HG03039 (cell line): ENCODE measurements around the gene PAFAH1B2.
"Not testable (repeated sequence)": the region's sequence is repeated elsewhere in the genome, so short reads cannot be mapped to it uniquely, and the experiment has no call there.

Experiments used
- ATAC-seq: cut with Tn5 transposase; IDR thresholded peaks from one replicate; pipeline ENCODE4 v1.9.1; 2021; ENCODE audit warnings: mild to moderate bottlenecking, moderate library complexity; ENCODE audit not compliant: unreplicated experiment

Gene PAFAH1B2

DNA sequence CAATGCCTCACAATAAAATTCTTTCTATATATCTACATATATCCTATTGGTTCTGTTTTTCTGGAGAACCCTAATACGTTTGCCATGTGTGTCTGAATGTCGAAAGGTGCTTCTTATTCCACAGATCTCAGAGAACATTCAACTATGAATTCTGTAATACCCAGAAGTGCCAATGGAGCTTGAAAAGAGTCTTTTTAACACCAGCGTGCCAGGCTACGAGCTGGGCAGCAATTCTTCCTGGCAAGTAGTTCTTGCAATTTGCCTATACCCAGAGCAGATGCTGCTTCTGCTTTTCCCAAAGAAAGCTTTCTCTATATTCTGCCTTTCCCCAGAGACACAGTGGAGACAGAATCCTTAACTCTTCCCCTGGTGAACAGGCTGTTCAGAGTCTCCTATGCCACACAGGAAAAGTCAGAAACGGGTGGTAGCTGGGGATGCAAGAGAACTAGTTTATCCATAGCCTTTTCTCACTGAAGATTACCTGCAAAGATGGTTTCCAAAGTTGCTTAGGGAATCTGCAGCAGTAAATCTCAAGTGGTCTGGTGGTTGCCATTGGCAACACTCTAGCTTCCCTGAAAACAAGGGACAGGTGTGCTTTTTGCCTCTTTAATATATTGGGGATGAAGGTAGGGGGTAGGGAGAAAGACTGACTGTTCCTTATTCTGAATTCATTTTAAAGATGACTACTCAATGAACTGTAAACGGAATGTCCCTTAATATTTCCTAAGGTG lies 16.8 kb upstream of the PAFAH1B2 start:
- ATAC-seq, result no peak

DNA sequence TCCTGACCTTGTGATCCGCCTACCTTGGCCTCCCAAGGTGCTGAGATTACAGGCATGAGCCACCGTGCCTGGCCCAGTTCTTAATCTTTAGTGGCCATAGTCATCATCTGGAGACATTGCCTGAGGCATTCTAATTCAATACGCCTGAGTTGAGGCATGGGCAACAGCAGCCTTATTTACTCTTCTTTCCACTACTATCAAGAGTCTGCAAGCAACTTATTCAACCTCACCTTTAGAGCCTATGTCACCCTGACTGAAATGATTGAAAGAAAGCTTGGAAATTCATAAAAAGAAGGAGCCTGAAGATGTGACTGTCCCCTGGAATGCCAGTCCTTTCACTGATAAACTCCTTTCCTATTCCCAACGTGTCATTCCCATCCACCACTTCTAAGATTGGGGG lies 15.8 kb upstream of the PAFAH1B2 start:
- no peak for ATAC-seq

DNA sequence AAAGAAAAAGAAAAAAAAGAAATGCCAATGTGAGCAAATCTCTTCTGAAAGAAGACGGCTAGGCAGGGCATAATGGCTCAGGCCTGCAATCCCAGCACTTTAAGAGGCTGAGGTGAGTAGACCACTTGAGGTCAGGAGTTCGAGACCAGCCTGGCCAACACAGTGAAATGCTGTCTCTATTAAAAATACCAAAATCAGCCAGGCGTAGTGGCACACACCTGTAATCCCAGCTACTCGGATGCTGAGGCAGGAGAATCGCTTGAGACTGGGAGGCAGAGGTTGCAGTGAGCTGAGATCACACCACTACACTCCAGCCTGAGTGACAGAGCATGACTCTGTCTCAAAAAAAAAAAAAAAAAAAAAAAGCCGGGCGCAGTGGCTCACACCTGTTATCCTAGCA lies 13.7 kb upstream of the PAFAH1B2 start:
- ATAC-seq, result not testable (repeated sequence)

DNA sequence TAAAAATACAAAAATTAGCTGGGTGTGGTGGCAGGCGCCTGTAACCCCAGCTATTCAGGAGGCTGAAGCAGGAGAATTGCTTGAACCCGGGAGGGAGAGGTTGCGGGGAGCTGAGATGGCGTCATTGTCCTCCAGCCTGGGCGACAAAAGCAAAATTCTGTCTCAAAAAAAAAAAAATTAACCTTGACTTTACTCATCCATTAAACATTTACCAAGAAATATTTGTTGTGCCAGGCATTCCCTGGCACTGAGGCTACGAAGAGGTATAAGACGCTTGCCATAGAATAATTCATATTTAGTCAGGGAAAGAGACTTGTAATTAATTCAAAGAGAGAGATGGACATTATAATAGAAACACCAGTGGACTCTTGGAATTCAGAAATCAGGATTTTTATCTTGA lies 13.2 kb upstream of the PAFAH1B2 start:
- ATAC-seq, result no peak

DNA sequence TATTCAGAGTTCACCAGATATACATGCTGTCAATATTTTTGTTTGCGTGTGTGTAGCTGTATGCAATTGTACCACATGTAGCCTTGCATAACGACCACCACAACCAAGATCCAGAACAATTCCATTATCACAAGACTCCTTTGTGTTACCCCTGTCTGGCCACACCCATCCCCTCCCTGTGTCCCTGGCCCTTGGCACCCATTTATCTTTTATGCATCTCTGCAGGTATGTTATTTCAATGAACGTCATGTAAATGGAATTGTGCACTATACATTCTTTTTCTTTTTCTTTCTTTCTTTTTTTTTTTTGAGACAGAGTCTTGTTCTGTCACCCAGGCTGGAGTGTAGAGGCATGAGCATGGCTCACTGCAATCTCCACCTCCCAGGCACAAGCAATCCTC lies 9.7 kb upstream of the PAFAH1B2 start:
- ATAC-seq, result no peak

DNA sequence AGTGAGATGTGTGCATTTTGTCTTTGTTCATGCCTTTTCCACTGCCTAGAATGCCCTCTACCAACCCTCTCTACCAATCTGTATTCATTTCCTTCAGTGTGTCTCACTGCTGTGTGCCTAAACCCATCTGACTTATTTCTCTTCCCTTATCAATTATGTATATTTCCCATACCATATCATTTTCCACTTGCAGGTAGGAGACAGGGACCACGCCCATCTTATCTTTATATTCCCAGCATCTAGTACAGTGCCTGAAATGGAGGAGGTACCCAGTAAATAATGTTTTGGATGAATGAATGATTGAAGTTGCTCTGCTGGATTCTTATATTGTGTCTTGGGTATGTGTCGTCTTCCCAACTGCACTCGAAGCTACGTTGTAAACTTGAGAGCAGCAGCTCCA lies 9.1 kb upstream of the PAFAH1B2 start:
- ATAC-seq, result not testable (repeated sequence)

DNA sequence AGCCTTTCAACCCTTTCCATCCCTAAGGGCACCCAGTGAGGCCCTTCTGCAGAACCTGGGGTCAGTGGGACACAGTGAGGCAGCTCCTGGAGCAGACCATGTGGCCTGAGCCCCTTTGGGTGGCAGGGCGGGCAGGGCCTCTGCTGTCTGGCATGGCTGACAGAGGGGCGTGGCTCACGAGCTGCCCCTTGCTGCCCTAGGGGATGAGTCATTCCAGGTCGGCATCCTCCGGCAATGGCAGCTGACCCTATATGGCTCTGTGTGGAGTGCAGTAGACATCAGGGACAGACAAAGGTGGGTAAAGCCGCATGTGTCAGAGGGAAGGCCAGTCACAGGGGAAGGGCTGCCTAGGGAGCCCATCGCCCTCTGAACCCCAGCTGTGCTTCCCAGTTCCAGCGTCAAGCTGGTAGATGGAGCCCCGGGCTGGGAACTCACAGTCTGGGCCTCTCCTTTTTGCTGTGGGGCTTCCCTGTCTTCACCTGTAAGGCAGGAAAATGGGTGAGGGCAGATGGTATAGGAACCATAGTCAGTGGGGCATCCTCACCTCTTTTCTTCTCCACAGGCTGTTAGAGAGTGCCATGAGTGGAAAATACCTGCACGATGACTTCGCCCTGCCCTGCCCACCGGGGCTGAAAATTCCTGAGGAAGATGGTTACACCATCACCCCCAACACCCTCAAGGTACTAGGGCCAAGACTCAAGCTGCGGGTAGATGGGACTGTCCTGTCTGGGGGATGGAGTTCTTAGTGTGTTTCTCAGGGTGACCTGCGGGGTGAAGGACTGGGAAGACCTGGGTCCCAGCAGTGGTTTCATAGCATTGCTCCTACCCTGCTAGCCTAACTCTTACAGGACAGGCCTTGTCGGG lies 6.6 kb upstream of the PAFAH1B2 start:
- not testable (repeated sequence) for ATAC-seq

DNA sequence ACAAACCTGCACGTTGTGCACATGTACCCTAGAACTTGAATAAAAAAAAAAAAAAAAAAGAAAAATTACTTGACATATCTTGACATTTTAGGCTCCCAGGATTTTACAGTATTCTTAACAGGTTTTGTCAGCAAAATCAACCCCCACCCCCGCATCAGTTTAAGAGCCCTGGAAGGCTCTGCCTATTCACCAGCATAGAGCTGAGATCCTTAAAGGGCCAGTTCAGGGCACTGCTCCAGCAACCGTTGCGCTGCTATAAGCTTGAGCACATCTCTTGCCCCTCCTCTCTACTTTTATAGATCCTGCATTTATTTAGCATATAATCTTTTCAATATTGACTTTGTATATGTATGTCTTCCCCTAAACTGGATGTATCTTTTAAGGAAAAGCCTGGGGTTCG lies 697 bp upstream of the PAFAH1B2 start:
- no peak for ATAC-seq

DNA sequence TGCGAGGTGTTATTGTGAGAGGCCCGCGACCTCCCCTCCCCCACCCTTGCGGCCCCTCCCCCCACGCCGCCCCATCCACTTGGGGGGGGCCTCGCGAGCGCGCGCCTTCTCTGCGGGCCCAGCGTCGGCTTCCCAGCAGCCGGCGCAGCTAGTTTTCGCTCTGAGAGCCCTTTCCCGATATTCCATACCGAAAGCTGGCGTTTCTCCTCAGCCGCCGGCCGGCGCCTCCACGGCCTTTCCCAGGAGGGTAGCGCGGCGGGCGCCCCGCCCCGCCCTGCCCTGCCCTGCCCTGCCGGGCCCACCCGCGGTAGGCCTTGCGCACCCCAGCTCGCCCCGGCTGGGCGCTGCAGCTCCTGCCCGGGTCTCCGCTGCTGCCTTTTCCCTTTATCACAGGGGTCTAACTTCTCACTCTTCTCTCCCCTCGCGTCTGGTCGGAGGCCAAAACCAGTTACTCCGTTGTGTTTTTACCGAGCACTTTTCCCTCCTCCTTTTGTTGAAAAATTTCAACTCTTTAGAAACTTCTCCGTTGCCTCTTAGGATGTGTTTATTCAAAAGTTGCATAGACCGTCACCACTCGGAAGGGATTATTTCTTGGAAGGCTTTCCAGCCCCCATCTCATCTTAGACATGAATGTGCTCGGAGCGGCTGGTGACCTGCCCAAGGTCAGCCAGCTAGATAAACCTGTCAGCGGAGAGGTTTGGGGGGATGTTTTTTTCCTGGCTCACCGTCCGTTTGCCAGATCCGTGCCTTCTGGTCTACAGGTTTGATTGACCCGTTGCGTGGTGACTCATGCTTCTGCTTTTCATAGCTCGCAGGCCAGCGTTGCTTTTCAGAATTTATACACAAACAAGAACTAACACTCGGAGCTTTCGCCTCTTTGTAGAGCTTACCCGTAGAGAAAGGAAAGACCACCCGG lies 648 bp downstream of the PAFAH1B2 start:
- ATAC-seq, result peak; percentile 36

DNA sequence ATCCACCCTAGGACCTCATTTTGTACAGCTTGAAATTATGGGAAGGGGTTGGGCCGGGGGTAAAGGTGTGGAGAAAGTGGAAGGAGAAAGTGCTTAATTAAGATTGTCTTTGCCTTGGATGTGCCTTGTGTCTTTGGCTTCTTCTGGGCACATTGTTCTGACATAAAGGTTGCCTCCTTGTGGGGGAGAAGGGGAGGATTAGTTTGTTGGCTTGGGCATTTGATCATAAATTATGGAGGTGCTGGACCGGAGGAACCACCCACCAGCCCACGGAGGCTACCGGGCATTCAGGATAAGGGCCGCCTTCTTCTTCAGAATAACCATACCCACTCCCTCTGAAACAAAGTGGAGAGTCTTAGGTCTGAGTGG lies 1.3 kb downstream of the PAFAH1B2 start:
- no peak for ATAC-seq

DNA sequence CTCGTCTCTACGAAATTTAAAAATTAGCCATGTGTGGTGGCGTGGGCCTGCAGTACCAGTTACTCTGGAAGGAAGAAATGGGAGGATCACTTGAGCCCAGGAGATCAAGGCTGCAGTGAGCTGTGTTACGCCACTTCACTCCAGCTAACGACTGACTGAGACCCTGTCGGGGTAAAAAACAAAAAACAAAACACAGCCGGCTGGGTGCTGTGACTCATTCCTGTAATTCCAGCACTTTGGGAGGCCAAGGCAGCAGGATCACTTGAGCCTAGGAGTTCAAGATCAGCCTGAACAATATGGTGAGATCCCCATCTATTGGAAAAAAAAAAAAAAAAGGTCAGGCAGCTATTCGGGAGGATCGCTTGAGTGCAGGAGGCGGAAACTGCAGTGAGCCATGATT lies 2.4 kb downstream of the PAFAH1B2 start:
- ATAC-seq, result no peak

DNA sequence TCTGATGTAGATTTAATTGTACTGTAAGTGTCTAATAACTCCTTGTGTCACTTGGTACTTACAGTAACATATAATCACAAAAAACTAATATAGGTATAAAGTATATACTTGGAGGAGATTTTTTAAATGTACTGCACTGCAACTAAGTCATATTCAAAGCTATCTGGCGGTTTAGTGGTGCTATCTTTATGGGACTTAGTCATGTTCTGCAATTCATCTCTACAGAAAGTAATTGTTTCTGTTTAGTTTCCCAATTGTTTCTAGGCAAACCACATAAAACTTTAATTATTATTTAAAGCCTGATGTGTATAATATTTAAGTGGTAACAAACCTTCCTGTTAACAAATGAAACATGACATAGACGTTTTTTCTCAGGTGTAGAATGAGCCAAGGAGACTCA lies 8.0 kb downstream of the PAFAH1B2 start:
- no peak for ATAC-seq

DNA sequence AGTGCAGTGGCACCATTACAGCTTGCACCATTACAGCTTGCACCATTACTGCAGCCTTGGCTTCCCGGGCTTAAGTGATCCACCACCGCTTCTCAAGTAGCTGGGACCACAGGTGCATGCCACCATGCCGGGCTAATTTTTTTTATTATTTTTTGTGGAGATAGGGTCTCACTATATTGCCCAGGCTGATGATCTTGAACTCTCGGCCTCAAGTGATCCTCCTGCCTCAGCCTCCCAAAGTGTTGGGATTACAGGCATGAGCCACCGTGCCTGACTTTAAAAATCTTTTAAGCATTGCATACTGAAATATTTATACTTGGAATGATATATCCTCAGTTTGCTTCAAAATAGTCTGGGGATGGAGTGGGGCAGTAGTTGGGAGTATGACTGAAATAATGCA lies 10.4 kb downstream of the PAFAH1B2 start:
- no peak for ATAC-seq

DNA sequence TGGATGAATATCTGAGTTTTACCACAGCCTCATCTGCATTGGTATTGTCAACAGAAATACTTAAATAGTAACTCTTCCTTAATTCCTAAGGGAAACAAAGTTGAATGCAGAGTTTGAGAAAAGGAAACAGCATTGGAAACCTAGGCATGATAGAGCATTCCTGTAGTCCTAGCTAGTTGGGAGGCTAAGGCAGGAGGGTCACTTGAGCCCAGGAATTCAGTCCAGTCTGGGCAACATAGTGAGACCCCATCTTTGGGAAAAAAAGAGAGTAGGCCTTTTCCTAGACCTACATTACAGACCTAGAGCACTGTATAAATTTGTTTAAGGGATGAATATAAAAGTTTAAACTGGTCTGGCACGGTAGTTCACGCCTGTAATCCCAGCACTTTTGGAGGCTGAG lies 13.4 kb downstream of the PAFAH1B2 start:
- ATAC-seq, result no peak

DNA sequence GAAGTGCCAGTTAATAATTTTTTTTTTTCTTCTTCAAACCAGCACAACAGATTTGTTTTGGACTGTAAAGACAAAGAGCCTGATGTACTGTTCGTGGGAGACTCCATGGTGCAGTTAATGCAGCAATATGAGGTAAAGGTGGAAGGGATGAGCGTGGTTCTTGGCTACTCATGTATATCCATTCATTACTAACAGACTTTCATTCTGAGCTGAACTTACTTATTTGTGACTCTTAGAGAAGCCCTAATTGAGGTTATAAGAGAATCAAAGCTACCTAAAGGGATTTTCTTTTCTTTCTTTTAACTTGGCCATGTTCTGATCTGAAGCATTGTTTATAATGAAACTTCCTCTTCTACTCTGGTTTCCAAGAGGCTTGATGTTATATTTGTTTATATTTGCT lies 15.8 kb downstream of the PAFAH1B2 start:
- no peak for ATAC-seq

DNA sequence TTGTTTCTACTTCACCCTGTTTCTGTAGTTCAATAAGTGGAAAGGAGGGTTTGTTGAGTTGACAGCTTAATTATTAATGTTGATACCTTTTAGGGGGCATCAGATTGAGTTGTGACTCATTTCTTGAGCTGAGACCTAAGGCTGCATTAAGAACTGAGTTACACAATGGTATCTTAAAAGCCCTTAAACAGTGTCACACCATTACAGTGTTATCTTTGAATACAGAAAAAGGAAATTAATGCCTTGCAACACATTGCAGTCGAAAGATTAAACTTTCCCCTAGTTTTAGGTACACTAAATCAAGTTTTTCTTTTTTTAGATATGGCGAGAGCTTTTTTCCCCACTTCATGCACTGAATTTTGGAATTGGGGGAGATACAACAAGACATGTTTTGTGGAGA lies 16.7 kb downstream of the PAFAH1B2 start:
- no peak for ATAC-seq

DNA sequence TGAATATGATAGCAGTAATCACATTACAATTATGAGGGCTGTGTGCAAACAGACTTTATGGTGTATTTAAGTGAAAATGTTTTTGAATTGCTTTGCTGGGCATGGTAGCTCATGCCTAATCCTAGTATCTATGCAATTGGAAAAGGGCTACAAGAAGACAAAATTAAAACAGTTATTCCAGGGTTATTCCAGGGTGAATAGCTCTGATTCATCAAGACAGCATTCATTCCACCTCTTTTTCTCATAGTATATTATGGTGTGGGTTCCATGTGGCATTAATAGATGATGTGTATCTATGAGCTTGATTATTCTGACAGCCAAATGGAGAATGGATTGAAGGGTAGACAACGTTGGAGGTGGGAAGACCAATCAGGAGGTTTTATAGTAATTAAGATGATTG lies 22.4 kb downstream of the PAFAH1B2 start:
- no peak for ATAC-seq

DNA sequence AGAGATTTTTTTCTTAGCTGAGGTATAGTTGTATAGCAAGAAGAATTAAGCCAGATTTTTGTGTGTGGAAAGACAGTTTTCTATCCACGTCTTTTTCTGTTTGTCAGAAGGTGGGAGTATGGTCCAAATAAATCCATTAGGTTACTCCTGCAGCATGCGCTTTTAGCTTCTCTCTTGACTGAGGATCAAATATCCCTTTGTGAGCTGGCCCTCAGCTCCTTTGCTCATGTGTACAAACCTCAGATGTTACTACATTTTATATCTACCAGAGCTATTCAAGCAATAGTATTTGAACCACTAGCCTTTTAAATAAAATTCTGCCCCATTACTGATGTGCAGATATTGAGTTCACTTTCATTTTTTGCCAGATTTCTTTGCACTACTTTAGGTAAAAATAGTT lies 25.6 kb downstream of the PAFAH1B2 start:
- no peak for ATAC-seq

DNA sequence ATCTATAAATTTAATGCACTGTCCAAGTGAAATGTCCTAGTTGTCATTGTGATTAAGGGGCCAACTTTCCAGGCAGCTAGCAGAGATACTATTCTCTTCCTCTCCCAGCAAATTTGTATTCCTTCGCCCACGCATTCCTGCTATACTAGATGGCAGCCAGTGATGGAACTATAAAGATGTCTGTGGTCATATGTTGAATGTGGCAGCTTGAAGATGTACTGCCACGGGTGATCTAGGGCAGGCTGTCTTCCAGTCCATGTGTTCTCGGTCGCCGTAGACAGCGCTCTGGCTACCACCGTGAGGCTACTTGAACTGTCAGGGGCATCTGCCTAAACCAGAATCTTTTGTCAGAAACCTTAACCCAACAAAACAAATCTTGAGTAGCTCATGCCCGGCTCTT lies 26.1 kb downstream of the PAFAH1B2 start:
- no peak for ATAC-seq

DNA sequence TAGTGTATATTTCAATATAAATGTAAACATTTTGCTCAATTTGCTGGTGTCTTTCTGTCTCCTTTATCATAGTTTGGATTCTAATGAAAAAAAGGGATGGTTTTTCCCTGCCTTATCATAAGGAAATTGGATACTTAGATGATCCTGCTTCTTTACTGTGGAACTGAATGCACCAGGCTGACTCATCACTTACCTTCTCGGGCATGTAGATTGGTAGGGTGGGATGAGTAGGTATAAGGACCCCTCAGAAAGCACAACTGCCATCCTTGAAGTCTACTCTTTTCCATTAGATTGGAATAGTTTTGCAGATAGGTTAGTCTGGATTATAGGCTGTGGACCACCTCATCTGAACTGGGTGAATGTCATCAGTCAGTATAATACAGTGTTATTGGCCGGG lies 26.9 kb downstream of the PAFAH1B2 start:
- ATAC-seq, result no peak

DNA sequence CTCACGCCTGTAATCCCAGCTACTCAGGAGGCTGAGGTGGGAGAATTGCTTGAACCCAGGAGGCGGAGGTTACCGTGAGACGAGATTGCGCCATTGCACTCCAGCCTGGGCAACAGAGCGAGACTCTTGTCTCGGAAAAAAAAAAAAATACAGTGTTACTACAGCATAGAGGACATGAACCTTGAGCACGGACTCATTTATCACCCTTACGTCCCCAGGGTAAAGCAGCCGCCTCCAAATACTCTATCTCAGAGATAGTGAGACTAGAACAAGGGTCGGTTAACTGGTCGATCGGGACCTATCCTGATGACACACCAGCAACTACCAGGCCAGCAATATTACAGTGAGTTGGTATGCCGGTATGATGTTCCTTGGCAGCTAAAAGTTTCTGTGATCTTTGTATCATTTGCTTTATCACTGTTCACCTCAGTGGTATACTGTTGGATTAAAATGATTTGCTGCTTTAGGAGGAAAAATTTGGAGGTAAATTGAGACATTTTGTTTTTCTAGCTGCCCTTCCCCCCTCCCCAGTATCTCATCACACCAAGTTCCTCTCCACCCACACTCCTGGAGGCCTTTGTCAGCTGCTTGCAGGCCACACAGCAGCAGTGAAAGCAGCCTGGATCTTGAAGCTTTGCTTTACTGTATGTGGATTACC lies 27.4 kb downstream of the PAFAH1B2 start:
- no peak for ATAC-seq
